ENCODE results near the gene EXD3.
"Not testable (repeated sequence)": the region's sequence is repeated elsewhere in the genome, so short reads cannot be mapped to it uniquely, and the experiment has no call there.

EXD3 gene

GRCh38 chr9:137393176-137394150 is 29.5 kb downstream of the EXD3 start:
- DNase-seq (ENCODE audit: low read depth): no peak

GRCh38 chr9:137392232-137393007 is 30.5 kb downstream of the EXD3 start:
- no peak for DNase-seq (ENCODE audit: low read depth)

GRCh38 chr9:137391411-137391754 is 31.6 kb downstream of the EXD3 start:
- DNase-seq (ENCODE audit: low read depth): no peak

- no peak for DNase-seq (ENCODE audit: low read depth)
These were observed 32.2 kb downstream of the EXD3 start for GRCh38 chr9:137390553-137391410.

GRCh38 chr9:137389428-137389746 is 33.6 kb downstream of the EXD3 start:
- no peak for DNase-seq (ENCODE audit: low read depth)

DNA sequence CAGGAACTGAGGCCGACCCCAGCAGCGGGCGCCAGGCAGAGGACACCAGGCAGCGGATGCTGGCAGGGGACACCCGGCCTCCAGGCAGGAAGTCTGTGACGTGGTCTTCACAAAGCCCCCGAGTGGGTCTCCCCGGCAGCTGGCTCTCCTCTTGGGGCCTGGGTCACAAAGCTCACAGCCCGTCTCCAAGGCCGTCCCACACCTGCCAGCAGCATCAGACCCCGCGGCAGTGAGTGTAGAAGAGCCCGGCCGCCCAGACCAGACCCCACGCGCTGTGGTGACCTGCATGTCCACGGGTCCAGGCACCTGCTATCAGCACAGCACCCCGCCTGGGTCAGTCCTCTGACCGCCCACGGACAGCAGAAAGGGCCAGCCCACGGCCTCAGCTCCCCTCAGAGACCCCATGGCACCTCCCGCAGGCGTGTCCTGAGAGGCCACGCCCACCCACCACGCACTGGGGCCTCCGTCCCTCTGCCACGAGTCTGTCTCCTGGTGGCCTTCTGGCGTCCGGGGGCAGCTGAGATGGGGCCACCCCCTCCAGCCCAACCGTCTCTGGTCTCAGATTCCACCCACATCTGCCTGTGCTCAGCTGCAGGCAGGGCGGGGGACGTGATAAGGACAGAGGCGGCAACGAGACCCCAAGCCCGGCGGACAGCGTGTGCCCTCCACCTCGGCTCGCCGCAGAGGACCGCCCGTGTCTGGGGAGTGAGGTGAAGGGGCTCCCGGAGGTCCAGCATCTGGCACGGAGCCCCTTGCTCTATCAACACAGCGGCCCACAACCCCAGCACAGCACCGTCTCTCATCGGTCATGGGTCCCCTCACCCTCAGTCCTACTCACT is 34.2 kb downstream of the EXD3 start:
- no peak for DNase-seq (ENCODE audit: low read depth)

GRCh38 chr9:137387891-137388560 is 34.9 kb downstream of the EXD3 start:
- DNase-seq (ENCODE audit: low read depth): no peak

- DNase-seq (ENCODE audit: low read depth): no peak
These were observed 35.7 kb downstream of the EXD3 start for GRCh38 chr9:137387114-137387890.

- not testable (repeated sequence) for DNase-seq (ENCODE audit: low read depth)
These were observed 36.4 kb downstream of the EXD3 start for GRCh38 chr9:137386507-137387113.

DNA sequence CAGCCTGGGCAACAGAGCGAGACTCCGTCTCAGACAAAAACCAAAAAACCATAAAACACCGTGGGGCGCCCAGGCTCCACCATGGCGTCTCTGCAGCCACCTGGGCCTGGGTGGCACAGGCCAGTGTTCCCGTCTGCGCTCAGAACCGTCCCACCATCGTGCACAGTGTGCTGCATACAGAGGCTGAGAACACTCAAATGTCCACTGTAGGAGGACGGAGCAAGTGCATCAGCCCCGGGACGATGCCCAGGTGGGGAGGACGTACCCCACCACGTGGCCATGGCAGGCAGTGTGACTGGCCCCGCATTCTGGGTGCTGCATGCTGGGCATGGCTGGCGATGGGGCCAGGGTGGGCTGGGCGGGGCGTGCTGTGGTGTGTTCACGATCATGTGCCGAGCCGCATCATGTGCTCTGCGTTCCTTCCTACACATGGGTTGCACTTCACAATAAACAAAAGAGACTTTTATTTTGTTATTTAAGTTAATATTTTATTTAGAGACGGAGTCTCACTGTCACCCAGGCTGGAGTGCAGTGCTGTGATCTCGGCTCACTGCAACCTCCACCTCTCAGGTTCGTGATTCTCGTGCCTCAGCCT is 37.8 kb downstream of the EXD3 start:
- DNase-seq (ENCODE audit: low read depth): no peak

GRCh38 chr9:137383784-137384756 is 38.9 kb downstream of the EXD3 start:
- DNase-seq (ENCODE audit: low read depth): no peak

GRCh38 chr9:137383081-137383783 is 39.7 kb downstream of the EXD3 start:
- no peak for DNase-seq (ENCODE audit: low read depth)

- no peak for DNase-seq (ENCODE audit: low read depth)
These were observed 40.4 kb downstream of the EXD3 start for GRCh38 chr9:137382444-137383080.

- DNase-seq (ENCODE audit: low read depth): no peak
These were observed 41.2 kb downstream of the EXD3 start for GRCh38 chr9:137381501-137382443.

GRCh38 chr9:137380606-137381005 is 42.4 kb downstream of the EXD3 start:
- DNase-seq (ENCODE audit: low read depth): no peak

- no peak for DNase-seq (ENCODE audit: low read depth)
These were observed 42.8 kb downstream of the EXD3 start for GRCh38 chr9:137380171-137380570.
